MM.1S (cell line): Measurements from ENCODE around the gene CDK11B.

Source experiments
- DNase-seq: peaks from one replicate; pipeline ENCODE4 v3.0.0-alpha.2; 2015
- H2AFZ ChIP-seq: fragments of 300-600 bp; sonication (generic); 2 replicates; pipeline ENCODE4 v1.6.0; 2016; ENCODE audit warnings: antibody characterized with exemption, low read length
- H3F3A ChIP-seq: fragments of 300-600 bp; sonication (generic); 2 replicates; pipeline ENCODE4 v1.6.1; 2016; ENCODE audit warnings: mild to moderate bottlenecking, antibody characterized with exemption, low read length, moderate library complexity, mixed read lengths; ENCODE audit not compliant: insufficient read depth
- H3K27ac ChIP-seq: fragments of 300-600 bp; sonication (generic); 2 replicates; pipeline ENCODE4 v1.5.1; 2016; ENCODE audit warnings: mild to moderate bottlenecking, low read length
- H3K27me3 ChIP-seq: fragments of 300-600 bp; sonication (generic); replicated peaks from 2 replicates; pipeline ENCODE4 v1.6.0; 2016; ENCODE audit warnings: low read length; ENCODE audit not compliant: insufficient read depth
- H3K36me3 ChIP-seq: fragments of 300-600 bp; sonication (generic); replicated peaks from 2 replicates; pipeline ENCODE4 v1.6.1; 2016; ENCODE audit warnings: mild to moderate bottlenecking, low read length, mixed read lengths; ENCODE audit not compliant: insufficient read depth
- H3K4me1 ChIP-seq: fragments of 300-600 bp; sonication (generic); 2 replicates; pipeline ENCODE4 v1.6.1; 2016; ENCODE audit warnings: low read length, mixed read lengths
- H3K4me2 ChIP-seq: fragments of 300-600 bp; sonication (generic); 2 replicates; pipeline ENCODE4 v1.6.0; 2016; ENCODE audit warnings: low read depth, low read length
- H3K4me3 ChIP-seq: fragments of 300-600 bp; sonication (generic); 2 replicates; pipeline ENCODE4 v1.5.1; 2016; ENCODE audit warnings: low read length, mixed read lengths
- H3K79me2 ChIP-seq: fragments of 300-600 bp; sonication (generic); 2 replicates; pipeline ENCODE4 v1.6.1; 2016; ENCODE audit warnings: mixed run types, low read length, mixed read lengths
- H3K9ac ChIP-seq: fragments of 300-600 bp; sonication (generic); 2 replicates; pipeline ENCODE4 v1.6.1; 2016; ENCODE audit warnings: low read length, mixed read lengths
- H3K9me2 ChIP-seq: fragments of 300-600 bp; sonication (generic); replicated peaks from 2 replicates; pipeline ENCODE4 v1.6.1; 2016; ENCODE audit warnings: mild to moderate bottlenecking, low read length, mixed read lengths; ENCODE audit not compliant: insufficient read depth
- H3K9me3 ChIP-seq: fragments of 300-600 bp; sonication (generic); replicated peaks from 2 replicates; pipeline ENCODE4 v1.6.1; 2016; ENCODE audit warnings: mild to moderate bottlenecking, low read length, mixed read lengths; ENCODE audit not compliant: insufficient read depth
- H4K20me1 ChIP-seq: fragments of 300-600 bp; sonication (generic); 2 replicates; pipeline ENCODE4 v1.6.1; 2016; ENCODE audit warnings: mild to moderate bottlenecking, low read length, moderate library complexity, mixed read lengths; ENCODE audit not compliant: insufficient read depth
- EZH2 ChIP-seq: fragments of 300-600 bp; sonication (generic); optimal IDR thresholded peaks from 2 replicates; pipeline ENCODE3; 2017; ENCODE audit warnings: low read depth, mild to moderate bottlenecking, antibody characterized with exemption, low read length, mixed read lengths
- EZH2phosphoT487 ChIP-seq: fragments of 300-600 bp; sonication (generic); IDR thresholded peaks from 2 replicates; pipeline ENCODE4 v1.6.1; 2018; ENCODE audit warnings: antibody characterized with exemption, low read length
- TF ChIP-seq, protein P1 (sequence below): fragments of 300-600 bp; sonication (generic); IDR thresholded peaks from 2 replicates; pipeline ENCODE4 v1.5.1; 2016; ENCODE audit warnings: antibody characterized with exemption, low read length, mixed read lengths

Gene CDK11B

DNA sequence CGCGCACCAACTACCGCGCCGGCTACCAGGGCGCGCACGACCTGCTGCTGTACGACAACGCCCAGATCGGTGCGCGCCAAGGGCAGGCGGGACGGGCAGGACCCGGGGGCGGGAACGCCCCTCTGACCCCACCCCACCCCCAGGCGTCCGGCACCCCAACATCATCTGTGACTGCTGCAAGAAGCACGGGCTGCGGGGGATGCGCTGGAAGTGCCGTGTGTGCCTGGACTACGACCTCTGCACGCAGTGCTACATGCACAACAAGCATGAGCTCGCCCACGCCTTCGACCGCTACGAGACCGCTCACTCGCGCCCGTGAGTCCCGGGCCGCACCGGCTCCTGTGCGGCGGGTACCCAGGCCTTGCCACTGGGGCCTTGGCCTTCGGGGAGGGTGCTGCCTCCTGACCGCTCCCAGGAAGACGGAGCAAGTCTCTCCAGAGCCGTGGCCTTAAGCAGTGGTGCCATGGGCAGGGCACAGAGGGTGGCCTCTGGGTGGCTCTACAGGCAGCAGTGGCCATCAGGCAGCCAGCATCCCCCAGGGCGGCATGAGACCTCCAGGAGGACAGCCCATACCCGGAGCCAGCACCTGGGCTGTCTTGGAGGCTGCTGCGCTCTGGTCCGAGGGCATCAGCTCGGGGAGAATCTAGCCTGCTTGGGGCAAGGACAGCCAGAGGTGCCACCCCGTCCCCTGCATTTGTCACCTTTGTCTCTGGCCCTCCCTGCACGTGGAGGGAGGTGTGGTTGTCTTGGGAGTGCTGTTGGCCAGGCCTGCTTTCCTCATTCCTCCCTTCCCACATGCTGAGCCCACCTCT, 35.0 kb downstream of the CDK11B start:
- H3K9me2 ChIP-seq, result no peaks in the 10 kb centered on the region
- no peaks in the 10 kb centered on the region for H3K4me1 ChIP-seq
- H3F3A ChIP-seq, result no peaks in the 10 kb centered on the region
- no peaks in the 10 kb centered on the region for H3K9me3 ChIP-seq
- no peaks in the 10 kb centered on the region for H4K20me1 ChIP-seq
- TF ChIP-seq EZH2 (no peak), EZH2phosphoT487 (no peak)
- TF ChIP-seq, protein P1, sequence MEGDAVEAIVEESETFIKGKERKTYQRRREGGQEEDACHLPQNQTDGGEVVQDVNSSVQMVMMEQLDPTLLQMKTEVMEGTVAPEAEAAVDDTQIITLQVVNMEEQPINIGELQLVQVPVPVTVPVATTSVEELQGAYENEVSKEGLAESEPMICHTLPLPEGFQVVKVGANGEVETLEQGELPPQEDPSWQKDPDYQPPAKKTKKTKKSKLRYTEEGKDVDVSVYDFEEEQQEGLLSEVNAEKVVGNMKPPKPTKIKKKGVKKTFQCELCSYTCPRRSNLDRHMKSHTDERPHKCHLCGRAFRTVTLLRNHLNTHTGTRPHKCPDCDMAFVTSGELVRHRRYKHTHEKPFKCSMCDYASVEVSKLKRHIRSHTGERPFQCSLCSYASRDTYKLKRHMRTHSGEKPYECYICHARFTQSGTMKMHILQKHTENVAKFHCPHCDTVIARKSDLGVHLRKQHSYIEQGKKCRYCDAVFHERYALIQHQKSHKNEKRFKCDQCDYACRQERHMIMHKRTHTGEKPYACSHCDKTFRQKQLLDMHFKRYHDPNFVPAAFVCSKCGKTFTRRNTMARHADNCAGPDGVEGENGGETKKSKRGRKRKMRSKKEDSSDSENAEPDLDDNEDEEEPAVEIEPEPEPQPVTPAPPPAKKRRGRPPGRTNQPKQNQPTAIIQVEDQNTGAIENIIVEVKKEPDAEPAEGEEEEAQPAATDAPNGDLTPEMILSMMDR, result no peak
- no peak overlapping the region for H3K9ac ChIP-seq
- H3K27me3 ChIP-seq, result no peaks in the 10 kb centered on the region
- no peak for DNase-seq
- H3K4me3 ChIP-seq, result no peak overlapping the region
- no peak overlapping the region for H3K27ac ChIP-seq
- no peaks in the 10 kb centered on the region for H3K36me3 ChIP-seq
- no peak overlapping the region for H2AFZ ChIP-seq
- H3K79me2 ChIP-seq, result no peaks in the 10 kb centered on the region
- H3K4me2 ChIP-seq, result no peak overlapping the region

DNA sequence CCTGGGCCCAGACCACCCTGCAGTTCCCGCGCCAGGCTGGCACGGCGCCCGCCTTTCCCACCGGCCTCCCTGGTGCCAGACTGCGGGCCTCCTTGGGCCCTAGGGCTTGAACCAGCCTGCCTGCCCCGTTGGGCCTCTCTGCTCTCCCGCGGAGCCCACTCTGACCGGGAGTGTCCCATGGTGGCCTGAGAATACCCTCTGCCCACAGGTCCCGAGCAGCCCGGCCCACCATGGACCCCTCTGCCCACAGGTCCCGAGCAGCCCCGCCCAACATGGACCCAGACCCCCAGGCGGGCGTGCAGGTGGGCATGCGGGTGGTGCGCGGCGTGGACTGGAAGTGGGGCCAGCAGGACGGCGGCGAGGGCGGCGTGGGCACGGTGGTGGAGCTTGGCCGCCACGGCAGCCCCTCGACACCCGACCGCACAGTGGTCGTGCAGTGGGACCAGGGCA, 35.6 kb downstream of the CDK11B start:
- no peak overlapping the region for H3K9ac ChIP-seq
- no peaks in the 10 kb centered on the region for H3K79me2 ChIP-seq
- no peak overlapping the region for H2AFZ ChIP-seq
- no peak overlapping the region for H3K4me2 ChIP-seq
- no peak for DNase-seq
- H3K4me1 ChIP-seq, result no peaks in the 10 kb centered on the region
- no peaks in the 10 kb centered on the region for H3K9me2 ChIP-seq
- H3K4me3 ChIP-seq, result no peak overlapping the region
- no peak for TF ChIP-seq EZH2phosphoT487
- no peak for TF ChIP-seq EZH2
- TF ChIP-seq, protein P1, result no peak
- H4K20me1 ChIP-seq, result no peaks in the 10 kb centered on the region
- H3K27ac ChIP-seq, result no peak overlapping the region
- no peaks in the 10 kb centered on the region for H3F3A ChIP-seq
- H3K9me3 ChIP-seq, result no peaks in the 10 kb centered on the region
- H3K27me3 ChIP-seq, result no peaks in the 10 kb centered on the region
- H3K36me3 ChIP-seq, result no peaks in the 10 kb centered on the region

DNA sequence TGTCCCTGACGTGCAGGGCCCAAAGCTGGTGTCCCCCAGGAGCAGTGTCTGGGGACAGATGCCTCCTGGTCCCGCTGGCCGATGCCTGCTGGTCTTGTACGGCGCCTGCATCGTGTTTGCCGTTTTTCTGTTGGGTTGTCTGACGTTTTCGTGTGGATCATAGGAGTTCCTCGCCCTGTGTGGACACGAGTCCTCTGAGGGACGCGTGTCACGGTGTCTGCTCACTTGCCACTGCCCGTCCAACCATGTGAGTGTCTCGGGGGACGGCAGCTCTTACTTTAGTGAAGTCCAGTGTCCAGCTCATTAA, 36.1 kb downstream of the CDK11B start:
- no peaks in the 10 kb centered on the region for H3K36me3 ChIP-seq
- no peak overlapping the region for H3K4me2 ChIP-seq
- H3K9ac ChIP-seq, result no peak overlapping the region
- H3K27me3 ChIP-seq, result no peaks in the 10 kb centered on the region
- no peak overlapping the region for H3K27ac ChIP-seq
- TF ChIP-seq, protein P1, result no peak
- TF ChIP-seq EZH2phosphoT487, result no peak
- no peak for TF ChIP-seq EZH2
- H3K79me2 ChIP-seq, result no peaks in the 10 kb centered on the region
- H3F3A ChIP-seq, result no peaks in the 10 kb centered on the region
- no peak for DNase-seq
- H3K9me2 ChIP-seq, result no peaks in the 10 kb centered on the region
- no peaks in the 10 kb centered on the region for H3K9me3 ChIP-seq
- H2AFZ ChIP-seq, result no peak overlapping the region
- H3K4me1 ChIP-seq, result no peaks in the 10 kb centered on the region
- H3K4me3 ChIP-seq, result no peak overlapping the region
- no peaks in the 10 kb centered on the region for H4K20me1 ChIP-seq
